GM12801 (cell line): ENCODE results near the gene PRELID2.

Experiments
- TF ChIP-seq, protein P1 (sequence below): IDR thresholded peaks from one replicate; pipeline ENCODE4 v1.5.1; 2011; ENCODE audit warnings: control low read depth; ENCODE audit not compliant: insufficient read length; ENCODE audit errors: extremely low read depth

Gene PRELID2

GRCh38 chr5:145835848-145836239 is 702 bp upstream of the PRELID2 start:
- TF ChIP-seq, protein P1, sequence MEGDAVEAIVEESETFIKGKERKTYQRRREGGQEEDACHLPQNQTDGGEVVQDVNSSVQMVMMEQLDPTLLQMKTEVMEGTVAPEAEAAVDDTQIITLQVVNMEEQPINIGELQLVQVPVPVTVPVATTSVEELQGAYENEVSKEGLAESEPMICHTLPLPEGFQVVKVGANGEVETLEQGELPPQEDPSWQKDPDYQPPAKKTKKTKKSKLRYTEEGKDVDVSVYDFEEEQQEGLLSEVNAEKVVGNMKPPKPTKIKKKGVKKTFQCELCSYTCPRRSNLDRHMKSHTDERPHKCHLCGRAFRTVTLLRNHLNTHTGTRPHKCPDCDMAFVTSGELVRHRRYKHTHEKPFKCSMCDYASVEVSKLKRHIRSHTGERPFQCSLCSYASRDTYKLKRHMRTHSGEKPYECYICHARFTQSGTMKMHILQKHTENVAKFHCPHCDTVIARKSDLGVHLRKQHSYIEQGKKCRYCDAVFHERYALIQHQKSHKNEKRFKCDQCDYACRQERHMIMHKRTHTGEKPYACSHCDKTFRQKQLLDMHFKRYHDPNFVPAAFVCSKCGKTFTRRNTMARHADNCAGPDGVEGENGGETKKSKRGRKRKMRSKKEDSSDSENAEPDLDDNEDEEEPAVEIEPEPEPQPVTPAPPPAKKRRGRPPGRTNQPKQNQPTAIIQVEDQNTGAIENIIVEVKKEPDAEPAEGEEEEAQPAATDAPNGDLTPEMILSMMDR: no peak

GRCh38 chr5:145834554-145834916 is 607 bp downstream of the PRELID2 start:
- TF ChIP-seq, protein P1: no peak

DNA sequence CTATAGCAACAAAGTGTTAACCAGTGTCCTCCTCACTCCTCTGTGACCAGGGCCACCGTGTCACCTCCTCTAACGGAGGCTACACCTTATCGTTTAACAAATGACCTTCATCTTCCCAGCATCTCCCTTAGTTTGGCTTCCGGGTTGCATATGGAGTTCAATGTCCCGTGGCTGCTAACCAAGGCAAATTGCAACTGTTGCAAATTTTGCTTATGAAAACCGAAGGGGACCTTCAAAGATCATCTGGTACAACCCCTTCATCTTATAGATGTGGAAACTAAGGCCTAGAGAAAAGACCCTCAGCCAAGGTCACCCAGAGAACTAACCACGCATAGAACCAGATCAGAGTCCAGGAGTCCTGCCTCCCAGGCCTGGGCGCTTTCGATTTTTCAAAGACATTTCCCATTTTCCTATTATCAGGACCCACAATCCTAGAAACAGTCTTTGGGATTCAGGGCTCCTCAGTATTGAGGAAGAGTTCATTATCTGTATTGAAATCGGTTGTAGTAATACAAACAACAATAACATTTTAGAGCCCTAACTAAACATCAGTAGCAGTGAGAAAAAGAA is 1.4 kb downstream of the PRELID2 start:
- TF ChIP-seq, protein P1: no peak

- TF ChIP-seq, protein P1: no peak
Observed at GRCh38 chr5:145830594-145830993, 4.5 kb downstream of the PRELID2 start.

DNA sequence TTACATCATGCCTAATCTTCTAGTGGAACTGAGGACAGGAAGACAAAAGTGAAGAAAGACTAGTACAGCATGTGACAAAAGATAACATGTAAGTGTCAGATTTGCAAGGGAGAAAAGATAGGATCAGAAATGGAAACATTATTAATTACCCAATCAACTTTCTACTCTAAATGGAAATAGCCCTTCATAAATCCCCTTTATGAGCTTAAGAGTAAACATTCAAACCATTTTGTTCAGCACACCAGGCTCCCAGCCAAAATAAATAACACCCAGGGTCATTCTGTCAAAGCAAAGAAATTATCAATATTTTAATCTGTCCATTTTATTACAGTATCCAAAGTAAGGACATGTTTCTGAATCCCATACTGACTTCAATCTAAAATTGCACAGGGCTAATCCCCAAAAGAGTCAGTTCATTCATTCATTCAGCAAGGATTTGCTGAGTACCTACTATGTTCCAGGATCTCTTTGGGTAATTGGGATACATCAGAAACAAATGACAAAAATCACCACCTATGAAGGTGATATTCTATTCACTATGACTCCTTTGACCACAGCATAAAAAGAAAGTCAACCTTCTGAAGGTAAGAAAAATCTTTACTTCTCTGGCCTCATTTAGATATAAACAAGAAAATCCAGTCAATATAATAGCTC is 5.3 kb downstream of the PRELID2 start:
- TF ChIP-seq, protein P1: no peak

DNA sequence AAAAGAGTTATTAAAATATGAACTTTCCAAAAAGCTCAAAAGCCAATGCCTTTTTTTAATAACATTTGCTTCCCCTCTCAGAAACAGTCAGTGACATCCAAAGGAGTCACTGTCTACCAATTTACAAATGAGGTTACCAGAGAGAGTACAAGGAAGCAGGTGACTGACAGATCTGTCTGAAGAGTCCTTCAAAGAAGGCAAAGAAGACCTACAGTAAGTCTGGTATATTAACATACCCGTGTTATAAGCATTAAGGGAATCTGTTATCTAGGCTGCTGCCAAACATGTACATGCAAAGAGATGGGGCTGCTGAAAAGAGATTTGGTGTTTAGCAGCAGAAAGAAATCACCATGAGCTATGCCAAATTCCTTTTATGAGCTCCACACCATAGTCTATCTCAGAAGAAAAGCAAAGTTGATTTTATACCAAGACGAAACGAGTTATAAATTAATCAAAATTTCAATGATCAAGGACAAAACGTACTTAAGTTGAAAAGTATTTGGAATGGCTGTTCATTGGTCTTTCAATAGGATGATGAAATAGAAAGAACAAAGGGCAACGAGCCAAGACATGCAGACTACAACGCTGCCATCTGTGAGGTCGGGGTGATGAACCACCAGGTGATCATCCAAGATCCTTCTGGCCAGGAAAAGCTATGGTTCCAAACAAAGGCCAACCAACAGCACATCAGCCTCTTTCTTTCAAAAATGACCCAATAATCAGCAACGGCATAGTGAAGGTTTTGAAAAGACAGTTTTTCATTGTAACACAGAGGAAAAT is 8.1 kb downstream of the PRELID2 start:
- TF ChIP-seq, protein P1: no peak

- TF ChIP-seq, protein P1: no peak
Observed at GRCh38 chr5:145825751-145826180, 9.4 kb downstream of the PRELID2 start.
